IMR-90 (cell line): ENCODE results near the gene ZNF473. TPM values are rescaled to one million over a fixed set of nuclear protein-coding genes. Genes with fewer than 3 reads are reported as not detected.

Source experiments
- ATAC-seq: fragments of 200-7000 bp; cut with Tn5 transposase; 2 replicates; pipeline ENCODE4 v1.9.1; 2020; ENCODE audit warnings: low read depth, mild to moderate bottlenecking, moderate library complexity
- BruUV-seq: library from RNA; stranded (reverse); fragments of 400-500 nt; replicated peaks from 2 replicates; lab custom pipeline; 2021; lab: Mats Ljungman, UMichigan
- CTCF ChIA-PET: fragments of 300-600 bp; formaldehyde crosslinking; extraction: SDS; loops from one replicate; lab custom pipeline; 2021; ENCODE audit warnings: antibody characterized with exemption; lab: Yijun Ruan, JAX
- POLR2A ChIA-PET: fragments of 300-600 bp; sonication (Branson Sonifier 250); formaldehyde crosslinking; loops from one replicate; lab custom pipeline; 2022; ENCODE audit warnings: antibody characterized with exemption; ENCODE audit not compliant: unreplicated experiment; lab: Charles Lee
- DNase-seq: peaks from one replicate; pipeline ENCODE4 v3.0.0; 2013
- H2AFZ ChIP-seq: replicated peaks from 2 replicates; pipeline ENCODE3; 2013; ENCODE audit warnings: low read length, mild to moderate bottlenecking; ENCODE audit not compliant: poor library complexity
- H2AK5ac ChIP-seq: 2 replicates; pipeline ENCODE4 v1.6.1; 2013; ENCODE audit warnings: low read depth, low read length, inconsistent platforms
- H2AK9ac ChIP-seq: replicated peaks from 2 replicates; pipeline ENCODE3; 2013; ENCODE audit warnings: mild to moderate bottlenecking, low read depth, low read length, moderate library complexity; ENCODE audit not compliant: poor library complexity
- H2BK120ac ChIP-seq: 2 replicates; pipeline ENCODE4 v1.6.1; 2013; ENCODE audit warnings: low read depth, low read length, inconsistent platforms
- H2BK15ac ChIP-seq: 3 replicates; pipeline ENCODE4 v1.6.1; 2013; ENCODE audit warnings: low read depth, low read length, inconsistent platforms
- H2BK20ac ChIP-seq: 2 replicates; pipeline ENCODE4 v1.6.1; 2013; ENCODE audit warnings: low read depth, mild to moderate bottlenecking, inconsistent platforms, low read length, moderate library complexity
- H2BK5ac ChIP-seq: 2 replicates; pipeline ENCODE4 v1.6.1; 2013; ENCODE audit warnings: mild to moderate bottlenecking, low read depth, low read length, inconsistent platforms; ENCODE audit not compliant: poor library complexity, severe bottlenecking
- H3K14ac ChIP-seq: replicated peaks from 2 replicates; pipeline ENCODE4 v1.6.1; 2013; ENCODE audit warnings: low read depth, low read length, inconsistent platforms
- H3K18ac ChIP-seq: 2 replicates; pipeline ENCODE4 v1.6.1; 2013; ENCODE audit warnings: low read depth, low read length, control low read depth
- H3K23ac ChIP-seq: 2 replicates; pipeline ENCODE4 v1.6.1; 2013; ENCODE audit warnings: low read depth, low read length, inconsistent platforms
- H3K27ac ChIP-seq: 2 replicates; pipeline ENCODE4 v1.5.1; 2013; ENCODE audit warnings: mild to moderate bottlenecking, control low read depth, low read length; ENCODE audit not compliant: insufficient read depth
- H3K27me3 ChIP-seq: 2 replicates; pipeline ENCODE4 v1.6.1; 2013; ENCODE audit warnings: low read length; ENCODE audit not compliant: control insufficient read depth, insufficient read depth
- H3K36me3 ChIP-seq: 2 replicates; pipeline ENCODE4 v1.6.1; 2013; ENCODE audit warnings: low read length, mixed read lengths; ENCODE audit not compliant: control insufficient read depth, insufficient read depth
- H3K4ac ChIP-seq: 2 replicates; pipeline ENCODE4 v1.6.1; 2013; ENCODE audit warnings: low read depth, low read length, inconsistent platforms
- H3K4me1 ChIP-seq: 2 replicates; pipeline ENCODE4 v1.6.1; 2013; ENCODE audit warnings: low read length, mixed read lengths; ENCODE audit not compliant: control insufficient read depth, insufficient read depth
- H3K4me2 ChIP-seq: 2 replicates; pipeline ENCODE4 v1.6.1; 2013; ENCODE audit warnings: low read depth, mild to moderate bottlenecking, control low read depth, low read length, moderate library complexity
- H3K4me3 ChIP-seq: 2 replicates; pipeline ENCODE4 v1.5.1; 2013; ENCODE audit warnings: low read depth, mild to moderate bottlenecking, control low read depth, low read length, moderate library complexity; ENCODE audit not compliant: insufficient read depth
- H3K56ac ChIP-seq: 2 replicates; pipeline ENCODE4 v1.6.1; 2013; ENCODE audit warnings: low read length, inconsistent platforms; ENCODE audit not compliant: insufficient read depth; ENCODE audit errors: extremely low read depth
- H3K79me1 ChIP-seq, 2 experiments: 2 replicates each; pipeline ENCODE4 v1.6.1; 2013; ENCODE audit warnings: low read length in 2 of 2, inconsistent platforms in 1 of 2, low read depth in 1 of 2
- H3K9ac ChIP-seq: 2 replicates; pipeline ENCODE4 v1.6.1; 2013; ENCODE audit warnings: low read depth, low read length, control low read depth
- H3K9me1 ChIP-seq: 2 replicates; pipeline ENCODE4 v1.6.1; 2013; ENCODE audit warnings: low read length, inconsistent platforms; ENCODE audit not compliant: insufficient read depth
- H3K9me3 ChIP-seq: 2 replicates; pipeline ENCODE4 v1.6.1; 2013; ENCODE audit warnings: low read length; ENCODE audit not compliant: control insufficient read depth, insufficient read depth
- H4K20me1 ChIP-seq: 2 replicates; pipeline ENCODE4 v1.6.1; 2013; ENCODE audit warnings: low read length, inconsistent platforms; ENCODE audit not compliant: insufficient read depth
- H4K5ac ChIP-seq: 2 replicates; pipeline ENCODE4 v1.6.1; 2013; ENCODE audit warnings: mild to moderate bottlenecking, low read depth, low read length, control low read depth
- H4K8ac ChIP-seq, 2 experiments: 2 replicates each; pipeline ENCODE4 v1.6.1; 2013; ENCODE audit warnings: low read depth in 2 of 2, low read length in 2 of 2, control low read depth in 1 of 2, inconsistent platforms in 1 of 2
- H4K91ac ChIP-seq: 2 replicates; pipeline ENCODE4 v1.6.1; 2013; ENCODE audit warnings: low read depth, low read length, inconsistent platforms; ENCODE audit not compliant: insufficient read depth
- BHLHE40 ChIP-seq: fragments of 150-350 bp; IDR thresholded peaks from 2 replicates; pipeline ENCODE4 v1.6.1; 2016; ENCODE audit warnings: mild to moderate bottlenecking, low read depth, low read length
- CEBPB ChIP-seq: IDR thresholded peaks from 2 replicates; pipeline ENCODE4 v1.6.1; 2012; ENCODE audit warnings: low read depth, low read length, improper control_type of control experiment
- CHD1 ChIP-seq: IDR thresholded peaks from 2 replicates; pipeline ENCODE4 v1.6.1; 2012; ENCODE audit warnings: low read depth, low read length, improper control_type of control experiment
- CTCF ChIP-seq: conservative IDR thresholded peaks from 2 replicates; pipeline ENCODE4 v1.5.1; 2012; ENCODE audit warnings: mild to moderate bottlenecking, low read depth, low read length, improper control_type of control experiment
- ELK1 ChIP-seq: fragments of 150-350 bp; IDR thresholded peaks from 2 replicates; pipeline ENCODE4 v1.6.1; 2016; ENCODE audit warnings: low read depth, mild to moderate bottlenecking, low read length, moderate library complexity, borderline replicate concordance
- FOS ChIP-seq: fragments of 150-350 bp; IDR thresholded peaks from 2 replicates; pipeline ENCODE4 v1.6.1; 2016; ENCODE audit warnings: low read depth, low read length
- MAFK ChIP-seq: IDR thresholded peaks from 2 replicates; pipeline ENCODE4 v1.6.1; 2012; ENCODE audit warnings: low read depth, low read length, improper control_type of control experiment
- MAZ ChIP-seq: IDR thresholded peaks from 2 replicates; pipeline ENCODE4 v1.6.1; 2012; ENCODE audit warnings: low read depth, mild to moderate bottlenecking, low read length, improper control_type of control experiment, moderate library complexity, borderline replicate concordance
- MXI1 ChIP-seq: IDR thresholded peaks from 2 replicates; pipeline ENCODE4 v1.6.1; 2012; ENCODE audit warnings: low read depth, mild to moderate bottlenecking, low read length, moderate library complexity, borderline replicate concordance
- NFE2L2 ChIP-seq: fragments of 150-350 bp; IDR thresholded peaks from 2 replicates; pipeline ENCODE4 v1.6.1; 2016; ENCODE audit warnings: low read depth, mild to moderate bottlenecking, low read length
- POLR2A ChIP-seq: IDR thresholded peaks from 2 replicates; pipeline ENCODE4 v1.6.1; 2012; ENCODE audit warnings: mild to moderate bottlenecking, low read depth, low read length
- RAD21 ChIP-seq: IDR thresholded peaks from 2 replicates; pipeline ENCODE4 v1.6.1; 2012; ENCODE audit warnings: low read length, improper control_type of control experiment
- RCOR1 ChIP-seq: IDR thresholded peaks from 2 replicates; pipeline ENCODE4 v1.6.1; 2012; ENCODE audit warnings: mild to moderate bottlenecking, low read length, improper control_type of control experiment; ENCODE audit not compliant: insufficient replicate concordance
- RFX5 ChIP-seq: IDR thresholded peaks from 2 replicates; pipeline ENCODE4 v1.8.0; 2012; ENCODE audit warnings: low read depth, mild to moderate bottlenecking, low read length, moderate library complexity
- SMC3 ChIP-seq: fragments of 150-350 bp; IDR thresholded peaks from 2 replicates; pipeline ENCODE4 v1.6.1; 2016; ENCODE audit warnings: low read depth, mild to moderate bottlenecking, antibody characterized with exemption, low read length, moderate library complexity
- USF2 ChIP-seq: fragments of 150-350 bp; IDR thresholded peaks from 2 replicates; pipeline ENCODE4 v1.6.1; 2017; ENCODE audit warnings: mild to moderate bottlenecking, antibody characterized with exemption, low read length, low read depth
- WGBS, 2 experiments: methylation state at CpG; one replicate each; pipeline versions ENCODE4 v1.1.5 to v1.1.7; 2013; ENCODE audit warnings: missing lambda C conversion rate in 2 of 2; ENCODE audit not compliant: insufficient read length in 1 of 2; ENCODE audit errors: extremely low coverage in 2 of 2; 5-methylcytosine and 5-hydroxymethylcytosine counted together
- dilution Hi-C: fragments of 300-500 bp; cut with HindIII; formaldehyde crosslinking; loops from one replicate; pipeline ENCODE4 v1.14.3; 2018; ENCODE audit warnings: low sequenced_read_pairs; ENCODE audit not compliant: unreplicated experiment
- in situ Hi-C: fragments of 300-500 bp; cut with MboI; formaldehyde crosslinking; loops from 3 replicates; pipeline ENCODE4 v1.14.3; 2019; ENCODE audit warnings: low sequenced_read_pairs, inconsistent platforms, mixed read lengths
- intact Hi-C: fragments of 100-400 bp; cut with micrococcal nuclease; formaldehyde crosslinking; loops from 2 replicates; pipeline ENCODE4 v1.10.0; 2022
- polyA plus RNA-seq, 3 experiments: library from polyadenylated mRNA; depleted of rRNA; stranded (reverse); fragments of >200 nt; gene quantifications; 2 replicates each; pipeline ENCODE4 v1.2.3, GENCODE V29; 2012; ENCODE audit warnings: low replicate concordance in 1 of 3
- total RNA-seq: library from RNA; depleted of rRNA; stranded (reverse); fragments of >200 nt; gene quantifications from 2 replicates; pipeline ENCODE4 v1.2.3, GENCODE V29; 2012

The ZNF473 gene
- total and polyA plus RNA-seq, 2 of the 4 experiments (the other 2 are of a cell fraction), result 4.5 to 13.3 TPM

GRCh38 chr19:50044922-50045321 lies 19.1 kb downstream of the ZNF473 start:
- Histone ChIP-seq H4K8ac (no peak overlapping the region), H3K56ac (no peak overlapping the region), H3K23ac (no peak overlapping the region), H2AK9ac (no peak overlapping the region), H2BK5ac (no peak overlapping the region), H3K18ac (no peak overlapping the region), H4K20me1 (no peaks in the 10 kb centered on the region), H2AFZ (no peak overlapping the region), H4K5ac (no peak overlapping the region), H3K4me3 (no peak overlapping the region), H3K9me3 (peaks cover 59% of the 10 kb centered on the region), H3K27ac (no peak overlapping the region), H3K4me1 (no peaks in the 10 kb centered on the region), H3K79me1 (no peaks in the 10 kb centered on the region; a peak in 1 of 4 replicates), H2BK120ac (no peak overlapping the region), H3K9me1 (no peaks in the 10 kb centered on the region), H3K4me2 (no peak overlapping the region), H3K4ac (no peak overlapping the region), H2AK5ac (no peak overlapping the region), H3K27me3 (no peaks in the 10 kb centered on the region), H2BK20ac (no peak overlapping the region), H2BK15ac (no peak overlapping the region), H3K14ac (no peak overlapping the region), H3K36me3 (peaks cover 68% of the 10 kb centered on the region), H3K9ac (no peak overlapping the region), H4K91ac (no peak overlapping the region)
- intact Hi-C loops, result no loop called here
- CTCF ChIA-PET, result no interaction called here
- POLR2A ChIA-PET, result no interaction called here
- ATAC-seq (no peak), DNase-seq (no peak)
- in situ Hi-C loops, result no loop called here
- dilution Hi-C loops, result no loop called here
- no peak for TF ChIP-seq MXI1
- TF ChIP-seq CEBPB, result no peak
- no peak for TF ChIP-seq CTCF
- no peak for TF ChIP-seq RAD21
- TF ChIP-seq POLR2A, result no peak
- TF ChIP-seq USF2, result no peak
- TF ChIP-seq MAZ, result no peak
- TF ChIP-seq MAFK, result no peak
- no peak for TF ChIP-seq FOS
- no peak for TF ChIP-seq NFE2L2
- no peak for TF ChIP-seq ELK1
- no peak for TF ChIP-seq BHLHE40
- TF ChIP-seq RCOR1, result no peak
- TF ChIP-seq CHD1, result no peak
- TF ChIP-seq SMC3, result no peak
- no peak for TF ChIP-seq RFX5
- BruUV-seq, result no TSS peak
- WGBS, 2 experiments, result no CpG with 5 or more reads among the region's 7 CpGs
